K562 (cell line): ENCODE measurements around the gene PRSS38. TPM values are rescaled to one million over a fixed set of nuclear protein-coding genes. Genes with fewer than 3 reads are reported as not detected.

Experiments
- CLOCK ChIP-seq: fragments of 250-450 bp; sonication (Bioruptor Pico); IDR thresholded peaks from 2 replicates; pipeline ENCODE4 v1.4.0; 2020; ENCODE audit warnings: mild to moderate bottlenecking, moderate library complexity, borderline replicate concordance
- CSDE1 ChIP-seq, 2 experiments: fragments of 450-650 bp; IDR thresholded peaks; 2 replicates each; pipeline ENCODE4 v1.6.1; 2016; ENCODE audit warnings: mild to moderate bottlenecking in 1 of 2
- CTCFL ChIP-seq: IDR thresholded peaks from 2 replicates; pipeline ENCODE4 v1.6.1; 2011; ENCODE audit warnings: borderline replicate concordance, low read depth, mild to moderate bottlenecking, moderate library complexity, low read length; ENCODE audit not compliant: insufficient read depth, poor library complexity, severe bottlenecking
- L3MBTL2 ChIP-seq: fragments of 450-650 bp; IDR thresholded peaks from 2 replicates; pipeline ENCODE4 v1.6.1; 2016; ENCODE audit warnings: mild to moderate bottlenecking, moderate library complexity
- MYBL2 ChIP-seq, 2 experiments: fragments of 450-650 bp in 1 of 2; sonication (generic) in 1 of 2; formaldehyde crosslinking in 1 of 2; IDR thresholded peaks; 2 replicates each; pipeline versions ENCODE4 v1.6.1 to v1.8.1; 2017 to 2022; ENCODE audit warnings: borderline replicate concordance in 1 of 2, inconsistent platforms in 1 of 2, low read depth in 1 of 2, mild to moderate bottlenecking in 1 of 2, missing genetic modification reagents in 1 of 2, moderate library complexity in 1 of 2
- MYC ChIP-seq, 2 experiments: fragments of 250-450 bp in 1 of 2; sonication (Bioruptor Pico) in 1 of 2; IDR thresholded peaks; 2 replicates each; pipeline versions ENCODE4 v1.5.1 to v1.6.1; 2012 to 2021; ENCODE audit warnings: low read depth in 2 of 2, borderline replicate concordance in 1 of 2, improper control_type of control experiment in 1 of 2, low read length in 1 of 2, mild to moderate bottlenecking in 1 of 2, moderate library complexity in 1 of 2
- RBBP5 ChIP-seq: fragments of 200-600 bp; sonication (generic); IDR thresholded peaks from 2 replicates; pipeline ENCODE4 v1.6.1; 2012; ENCODE audit warnings: borderline replicate concordance, mild to moderate bottlenecking, low read length, control low read depth, inconsistent platforms; ENCODE audit not compliant: insufficient read depth, poor library complexity, severe bottlenecking
- RFX1 ChIP-seq: fragments of 450-650 bp; IDR thresholded peaks from 2 replicates; pipeline ENCODE4 v1.6.1; 2016; ENCODE audit warnings: mild to moderate bottlenecking, moderate library complexity
- TAF7 ChIP-seq: fragments of 450-650 bp; IDR thresholded peaks from 2 replicates; pipeline ENCODE4 v1.6.1; 2016; ENCODE audit warnings: missing genetic modification characterization, missing compliant biosample characterization
- TFAP4 ChIP-seq: sonication (generic); formaldehyde crosslinking; IDR thresholded peaks from 2 replicates; pipeline ENCODE4 v1.8.0; 2022; ENCODE audit warnings: missing genetic modification reagents, mild to moderate bottlenecking, moderate library complexity, borderline replicate concordance
- ZNF584 ChIP-seq: fragments of 200-800 bp; sonication (Bioruptor generic); IDR thresholded peaks from 2 replicates; pipeline ENCODE4 v1.6.1; 2016; ENCODE audit warnings: low read depth, mild to moderate bottlenecking, missing genetic modification characterization, missing compliant biosample characterization
- ZNF699 ChIP-seq: fragments of 250-450 bp; sonication (Bioruptor Pico); IDR thresholded peaks from 2 replicates; pipeline ENCODE4 v1.8.0; 2021; ENCODE audit warnings: mild to moderate bottlenecking, moderate library complexity; ENCODE audit not compliant: insufficient replicate concordance
- polyA plus RNA-seq, 8 experiments: library from polyadenylated mRNA; depleted of rRNA in 4 of 8; stranded (reverse) in 5 of 8; unstranded in 3 of 8; fragments of >200 nt; fragmentation: Nextera tagmentation in 2 of 8; fragmentation: Illumina TruSeq in 1 of 8; extraction: Ambion mirVana in 2 of 8; extraction: Trizol in 1 of 8; gene quantifications; 2 replicates each; pipeline versions ENCODE4 v1.2.1 to v1.2.3, GENCODE V29; 2011 to 2014; ENCODE audit warnings: inconsistent platforms in 1 of 8, missing spikeins in 1 of 8
- total RNA-seq, 7 experiments: library from RNA; depleted of rRNA in 6 of 7; stranded (reverse); fragments of >200 nt in 6 of 7; fragmentation: Illumina TruSeq in 2 of 7; extraction: Trizol in 2 of 7; gene quantifications; 2 replicates each; pipeline versions ENCODE4 v1.2.1 to v1.2.3, GENCODE V29; 2011 to 2021; ENCODE audit warnings: low replicate concordance in 1 of 7
- TF ChIP-seq, protein P1 (sequence below), 2 experiments: IDR thresholded peaks; 2 replicates each; pipeline ENCODE4 v1.6.1; 2011; ENCODE audit warnings: borderline replicate concordance in 1 of 2, control low read depth in 1 of 2, low read depth in 1 of 2, low read length in 1 of 2, mild to moderate bottlenecking in 1 of 2, mixed read lengths in 1 of 2, moderate library complexity in 1 of 2; ENCODE audit not compliant: insufficient read depth in 1 of 2, insufficient read length in 1 of 2, poor library complexity in 1 of 2, severe bottlenecking in 1 of 2; ENCODE audit errors: extremely low read depth in 1 of 2
- TF ChIP-seq, protein P2 (sequence below): fragments of 250-450 bp; sonication (Bioruptor Pico); IDR thresholded peaks from 2 replicates; pipeline ENCODE4 v1.8.0; 2021; ENCODE audit warnings: moderate library complexity, mild to moderate bottlenecking, inconsistent platforms

PRSS38 gene
- total and polyA plus RNA-seq, 9 of the 15 experiments (the other 6 are each of a cell fraction or from before 2014, with no cell fraction given), result 0.09 to 0.14 TPM; not detected in 7

GRCh38 chr1:227815468-227816409 is at the start of gene PRSS38 (continued):
- TF ChIP-seq, protein P1, sequence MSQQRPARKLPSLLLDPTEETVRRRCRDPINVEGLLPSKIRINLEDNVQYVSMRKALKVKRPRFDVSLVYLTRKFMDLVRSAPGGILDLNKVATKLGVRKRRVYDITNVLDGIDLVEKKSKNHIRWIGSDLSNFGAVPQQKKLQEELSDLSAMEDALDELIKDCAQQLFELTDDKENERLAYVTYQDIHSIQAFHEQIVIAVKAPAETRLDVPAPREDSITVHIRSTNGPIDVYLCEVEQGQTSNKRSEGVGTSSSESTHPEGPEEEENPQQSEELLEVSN (IDR thresholded peaks at IDR 0.05; ENCODE audit: borderline replicate concordance in 1 of 2, extremely low read depth in 1 of 2, insufficient read depth in 1 of 2, insufficient read length in 1 of 2, low read depth in 1 of 2, low read length in 1 of 2, poor library complexity in 1 of 2, severe bottlenecking in 1 of 2), result peak in 1 of 2 experiments; percentile 51
- TF ChIP-seq ZNF699 (CRISPR knock-in tag) (no peak), L3MBTL2 (peak; percentile 21; the same call in 1 of the 2 replicates), RFX1 (no peak), TAF7 (tag) (no peak), MYC (IDR thresholded peaks at IDR 0.05; ENCODE audit: low read depth, low read length) (0 out of 2 replicates have a peak, but pooled peaks have one; percentile 28), MYC (CRISPR knock-in tag; IDR thresholded peaks at IDR 0.05; ENCODE audit: borderline replicate concordance, low read depth) (no peak), ZNF584 (CRISPR knock-in tag) (no peak), CSDE1 (IDR thresholded peaks at IDR 0.05) (no peak), CLOCK (CRISPR knock-in tag) (no peak), RBBP5 (no peak), TFAP4 (CRISPR knock-in tag) (no peak), CTCFL (peak; percentile 27), MYBL2 (IDR thresholded peaks at IDR 0.05; ENCODE audit: low read depth) (no peak), MYBL2 (CRISPR knock-in tag; IDR thresholded peaks at IDR 0.05; ENCODE audit: borderline replicate concordance) (no peak)
- TF ChIP-seq, protein P2, sequence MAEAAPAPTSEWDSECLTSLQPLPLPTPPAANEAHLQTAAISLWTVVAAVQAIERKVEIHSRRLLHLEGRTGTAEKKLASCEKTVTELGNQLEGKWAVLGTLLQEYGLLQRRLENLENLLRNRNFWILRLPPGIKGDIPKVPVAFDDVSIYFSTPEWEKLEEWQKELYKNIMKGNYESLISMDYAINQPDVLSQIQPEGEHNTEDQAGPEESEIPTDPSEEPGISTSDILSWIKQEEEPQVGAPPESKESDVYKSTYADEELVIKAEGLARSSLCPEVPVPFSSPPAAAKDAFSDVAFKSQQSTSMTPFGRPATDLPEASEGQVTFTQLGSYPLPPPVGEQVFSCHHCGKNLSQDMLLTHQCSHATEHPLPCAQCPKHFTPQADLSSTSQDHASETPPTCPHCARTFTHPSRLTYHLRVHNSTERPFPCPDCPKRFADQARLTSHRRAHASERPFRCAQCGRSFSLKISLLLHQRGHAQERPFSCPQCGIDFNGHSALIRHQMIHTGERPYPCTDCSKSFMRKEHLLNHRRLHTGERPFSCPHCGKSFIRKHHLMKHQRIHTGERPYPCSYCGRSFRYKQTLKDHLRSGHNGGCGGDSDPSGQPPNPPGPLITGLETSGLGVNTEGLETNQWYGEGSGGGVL, result no peak
